22Rv1 (cell line): ENCODE data around the gene MLLT10.

Experiments used
- ZFX ChIP-seq: fragments of 450-650 bp; IDR thresholded peaks from 2 replicates; pipeline ENCODE4 v1.6.1; 2017; ENCODE audit warnings: antibody characterized with exemption, borderline replicate concordance
- TF ChIP-seq, protein P1 (sequence below): fragments of 450-650 bp; IDR thresholded peaks from 2 replicates; pipeline ENCODE4 v1.5.1; 2017; ENCODE audit warnings: mild to moderate bottlenecking

DNA sequence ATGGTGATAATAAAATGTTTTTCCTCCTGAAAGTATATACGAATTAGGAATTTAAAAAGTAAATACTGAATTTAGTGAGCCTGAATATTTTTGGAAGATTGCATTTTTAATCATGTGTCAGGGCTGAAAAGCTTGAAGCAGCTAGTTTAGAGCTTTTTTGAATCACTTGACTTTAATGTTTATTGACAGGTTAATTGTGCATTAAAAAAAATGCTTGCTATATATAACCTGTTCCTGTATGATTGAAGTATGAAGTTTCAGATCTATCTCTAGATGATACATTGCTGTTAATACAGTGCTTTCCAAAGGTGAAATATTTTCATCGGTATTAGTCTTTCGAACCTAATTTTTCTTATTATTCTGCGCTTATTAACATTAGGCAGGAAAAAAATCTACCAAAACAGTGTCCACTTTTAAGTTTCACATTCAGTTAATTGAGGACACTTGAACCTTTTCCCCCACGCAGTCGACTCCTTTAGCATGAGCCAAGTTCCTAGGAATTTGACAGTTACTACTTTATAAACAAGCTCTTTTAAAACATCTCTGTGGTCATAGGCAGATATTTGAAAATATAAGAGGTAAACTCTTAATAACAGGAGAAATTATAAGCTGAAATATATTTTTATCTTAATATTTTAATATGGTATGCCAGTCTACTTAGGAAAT lies 187.1 kb downstream of the MLLT10 start:
- TF ChIP-seq, protein P1, sequence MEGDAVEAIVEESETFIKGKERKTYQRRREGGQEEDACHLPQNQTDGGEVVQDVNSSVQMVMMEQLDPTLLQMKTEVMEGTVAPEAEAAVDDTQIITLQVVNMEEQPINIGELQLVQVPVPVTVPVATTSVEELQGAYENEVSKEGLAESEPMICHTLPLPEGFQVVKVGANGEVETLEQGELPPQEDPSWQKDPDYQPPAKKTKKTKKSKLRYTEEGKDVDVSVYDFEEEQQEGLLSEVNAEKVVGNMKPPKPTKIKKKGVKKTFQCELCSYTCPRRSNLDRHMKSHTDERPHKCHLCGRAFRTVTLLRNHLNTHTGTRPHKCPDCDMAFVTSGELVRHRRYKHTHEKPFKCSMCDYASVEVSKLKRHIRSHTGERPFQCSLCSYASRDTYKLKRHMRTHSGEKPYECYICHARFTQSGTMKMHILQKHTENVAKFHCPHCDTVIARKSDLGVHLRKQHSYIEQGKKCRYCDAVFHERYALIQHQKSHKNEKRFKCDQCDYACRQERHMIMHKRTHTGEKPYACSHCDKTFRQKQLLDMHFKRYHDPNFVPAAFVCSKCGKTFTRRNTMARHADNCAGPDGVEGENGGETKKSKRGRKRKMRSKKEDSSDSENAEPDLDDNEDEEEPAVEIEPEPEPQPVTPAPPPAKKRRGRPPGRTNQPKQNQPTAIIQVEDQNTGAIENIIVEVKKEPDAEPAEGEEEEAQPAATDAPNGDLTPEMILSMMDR, result no peak
- TF ChIP-seq ZFX, result no peak
